K562 (cell line): ENCODE measurements around the gene C15orf61. TPM values are rescaled to one million over a fixed set of nuclear protein-coding genes. Genes with fewer than 3 reads are reported as not detected.

Experiments used
- C11orf30 ChIP-seq: fragments of 450-650 bp; IDR thresholded peaks from 2 replicates; pipeline ENCODE4 v1.6.1; 2016; ENCODE audit warnings: low read depth, mild to moderate bottlenecking
- CAMTA2 ChIP-seq: fragments of 250-450 bp; sonication (Bioruptor Pico); conservative IDR thresholded peaks from 2 replicates; pipeline ENCODE4 v1.5.1; 2022
- CHD4 ChIP-seq: fragments of 200-600 bp; sonication (generic); IDR thresholded peaks from 3 replicates; pipeline ENCODE4 v1.6.1; 2012; ENCODE audit warnings: low read depth, mild to moderate bottlenecking, mixed read lengths, low read length, inconsistent platforms; ENCODE audit not compliant: insufficient read depth, insufficient replicate concordance, poor library complexity, severe bottlenecking
- CTBP1 ChIP-seq: fragments of 450-650 bp; IDR thresholded peaks from 2 replicates; pipeline ENCODE4 v1.6.1; 2016; ENCODE audit warnings: borderline replicate concordance
- FIP1L1 ChIP-seq: fragments of 200-400 bp; formaldehyde crosslinking; IDR thresholded peaks from 2 replicates; pipeline ENCODE4 v1.6.1; 2018; ENCODE audit warnings: mild to moderate bottlenecking, low read depth, low read length; ENCODE audit not compliant: poor library complexity, severe bottlenecking
- FOXJ2 ChIP-seq: fragments of 200-800 bp; sonication (Bioruptor generic); IDR thresholded peaks from 2 replicates; pipeline ENCODE4 v1.6.1; 2016; ENCODE audit warnings: missing genetic modification characterization, missing compliant biosample characterization
- FOXJ3 ChIP-seq: sonication (generic); formaldehyde crosslinking; IDR thresholded peaks from 2 replicates; pipeline ENCODE4 v1.4.0; 2020; ENCODE audit warnings: mild to moderate bottlenecking, missing genetic modification reagents
- LARP7 ChIP-seq: fragments of 450-650 bp; IDR thresholded peaks from 2 replicates; pipeline ENCODE4 v1.6.1; 2016
- NFE2 ChIP-seq: IDR thresholded peaks from 2 replicates; pipeline ENCODE4 v1.6.1; 2014; ENCODE audit warnings: antibody characterized with exemption, low read depth
- PRMT5 ChIP-seq: sonication (generic); formaldehyde crosslinking; IDR thresholded peaks from 2 replicates; pipeline ENCODE4 v1.5.0; 2020; ENCODE audit warnings: missing genetic modification reagents
- STAT5A ChIP-seq: IDR thresholded peaks from 2 replicates; pipeline ENCODE4 v1.6.1; 2012; ENCODE audit warnings: low read length, inconsistent platforms, borderline replicate concordance
- STAT5B ChIP-seq: fragments of 250-450 bp; sonication (Bioruptor Pico); IDR thresholded peaks from 2 replicates; pipeline ENCODE4 v1.8.0; 2021; ENCODE audit warnings: mild to moderate bottlenecking, inconsistent platforms
- ZNF12 ChIP-seq: sonication (generic); formaldehyde crosslinking; IDR thresholded peaks from 2 replicates; pipeline ENCODE4 v1.4.0; 2020; ENCODE audit warnings: mild to moderate bottlenecking, missing genetic modification reagents
- ZNF134 ChIP-seq: fragments of 250-450 bp; sonication (Bioruptor Pico); conservative IDR thresholded peaks from 2 replicates; pipeline ENCODE4 v1.4.0; 2020
- ZNF76 ChIP-seq: fragments of 250-450 bp; sonication (Bioruptor Pico); IDR thresholded peaks from 2 replicates; pipeline ENCODE4 v1.4.0; 2020; ENCODE audit warnings: mild to moderate bottlenecking, moderate library complexity, borderline replicate concordance
- polyA plus RNA-seq, 8 experiments: library from polyadenylated mRNA; depleted of rRNA in 4 of 8; stranded (reverse) in 5 of 8; unstranded in 3 of 8; fragments of >200 nt; fragmentation: Nextera tagmentation in 2 of 8; fragmentation: Illumina TruSeq in 1 of 8; extraction: Ambion mirVana in 2 of 8; extraction: Trizol in 1 of 8; gene quantifications; 2 replicates each; pipeline versions ENCODE4 v1.2.1 to v1.2.3, GENCODE V29; 2011 to 2014; ENCODE audit warnings: inconsistent platforms in 1 of 8, missing spikeins in 1 of 8
- total RNA-seq, 7 experiments: library from RNA; depleted of rRNA in 6 of 7; stranded (reverse); fragments of >200 nt in 6 of 7; fragmentation: Illumina TruSeq in 2 of 7; extraction: Trizol in 2 of 7; gene quantifications; 2 replicates each; pipeline versions ENCODE4 v1.2.1 to v1.2.3, GENCODE V29; 2011 to 2021; ENCODE audit warnings: low replicate concordance in 1 of 7
- TF ChIP-seq, protein P1 (sequence below): sonication (generic); formaldehyde crosslinking; IDR thresholded peaks from 2 replicates; pipeline ENCODE4 v1.8.0; 2023; ENCODE audit warnings: mild to moderate bottlenecking, missing genetic modification reagents
- TF ChIP-seq, protein P2 (sequence below): fragments of 450-650 bp; IDR thresholded peaks from 2 replicates; pipeline ENCODE4 v1.6.1; 2018; ENCODE audit not compliant: partially characterized antibody
- TF ChIP-seq, protein P3 (sequence below): sonication (generic); formaldehyde crosslinking; IDR thresholded peaks from 2 replicates; pipeline ENCODE4 v1.8.0; 2022; ENCODE audit warnings: missing genetic modification reagents, mild to moderate bottlenecking, borderline replicate concordance
- TF ChIP-seq, protein P4 (sequence below): sonication (generic); formaldehyde crosslinking; IDR thresholded peaks from 2 replicates; pipeline ENCODE4 v1.9.0; 2022; ENCODE audit warnings: mild to moderate bottlenecking, missing genetic modification reagents

The C15orf61 gene
- total and polyA plus RNA-seq, 9 of the 15 experiments (the other 6 are each of a cell fraction or from before 2014, with no cell fraction given), result 1.6 to 10.5 (median 4.3) TPM

DNA sequence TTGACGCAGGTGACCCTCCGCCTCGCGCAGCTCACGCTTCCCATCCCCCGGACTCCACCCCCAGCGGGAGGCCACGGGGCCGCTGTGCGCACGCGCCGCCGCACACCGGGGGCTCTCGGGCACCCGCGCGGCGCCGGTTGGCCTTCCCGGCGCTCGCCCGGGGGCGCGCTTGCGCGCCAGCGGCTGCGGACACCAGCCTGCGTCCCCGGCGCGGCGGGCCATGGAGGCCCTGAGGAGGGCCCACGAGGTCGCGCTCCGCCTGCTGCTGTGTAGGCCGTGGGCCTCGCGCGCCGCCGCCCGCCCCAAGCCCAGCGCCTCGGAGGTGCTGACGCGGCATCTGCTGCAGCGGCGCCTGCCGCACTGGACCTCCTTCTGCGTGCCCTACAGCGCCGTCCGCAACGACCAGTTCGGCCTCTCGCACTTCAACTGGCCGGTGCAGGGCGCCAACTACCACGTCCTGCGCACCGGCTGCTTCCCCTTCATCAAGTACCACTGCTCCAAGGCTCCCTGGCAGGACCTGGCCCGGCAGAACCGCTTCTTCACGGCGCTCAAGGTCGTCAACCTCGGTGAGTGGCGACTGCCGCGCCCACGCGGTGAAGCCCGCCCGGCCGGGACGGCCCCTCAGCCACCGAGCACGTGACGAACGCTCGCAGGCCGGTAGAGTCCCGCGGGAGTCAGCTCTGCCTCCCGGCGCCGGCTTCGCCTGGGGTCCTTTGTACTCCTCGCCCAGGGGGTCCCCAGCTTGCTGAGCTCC is at the start of gene C15orf61 (continued):
- TF ChIP-seq, protein P1, sequence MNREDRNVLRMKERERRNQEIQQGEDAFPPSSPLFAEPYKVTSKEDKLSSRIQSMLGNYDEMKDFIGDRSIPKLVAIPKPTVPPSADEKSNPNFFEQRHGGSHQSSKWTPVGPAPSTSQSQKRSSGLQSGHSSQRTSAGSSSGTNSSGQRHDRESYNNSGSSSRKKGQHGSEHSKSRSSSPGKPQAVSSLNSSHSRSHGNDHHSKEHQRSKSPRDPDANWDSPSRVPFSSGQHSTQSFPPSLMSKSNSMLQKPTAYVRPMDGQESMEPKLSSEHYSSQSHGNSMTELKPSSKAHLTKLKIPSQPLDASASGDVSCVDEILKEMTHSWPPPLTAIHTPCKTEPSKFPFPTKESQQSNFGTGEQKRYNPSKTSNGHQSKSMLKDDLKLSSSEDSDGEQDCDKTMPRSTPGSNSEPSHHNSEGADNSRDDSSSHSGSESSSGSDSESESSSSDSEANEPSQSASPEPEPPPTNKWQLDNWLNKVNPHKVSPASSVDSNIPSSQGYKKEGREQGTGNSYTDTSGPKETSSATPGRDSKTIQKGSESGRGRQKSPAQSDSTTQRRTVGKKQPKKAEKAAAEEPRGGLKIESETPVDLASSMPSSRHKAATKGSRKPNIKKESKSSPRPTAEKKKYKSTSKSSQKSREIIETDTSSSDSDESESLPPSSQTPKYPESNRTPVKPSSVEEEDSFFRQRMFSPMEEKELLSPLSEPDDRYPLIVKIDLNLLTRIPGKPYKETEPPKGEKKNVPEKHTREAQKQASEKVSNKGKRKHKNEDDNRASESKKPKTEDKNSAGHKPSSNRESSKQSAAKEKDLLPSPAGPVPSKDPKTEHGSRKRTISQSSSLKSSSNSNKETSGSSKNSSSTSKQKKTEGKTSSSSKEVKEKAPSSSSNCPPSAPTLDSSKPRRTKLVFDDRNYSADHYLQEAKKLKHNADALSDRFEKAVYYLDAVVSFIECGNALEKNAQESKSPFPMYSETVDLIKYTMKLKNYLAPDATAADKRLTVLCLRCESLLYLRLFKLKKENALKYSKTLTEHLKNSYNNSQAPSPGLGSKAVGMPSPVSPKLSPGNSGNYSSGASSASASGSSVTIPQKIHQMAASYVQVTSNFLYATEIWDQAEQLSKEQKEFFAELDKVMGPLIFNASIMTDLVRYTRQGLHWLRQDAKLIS (CRISPR knock-in tag), result peak; percentile 98
- TF ChIP-seq ZNF12 (CRISPR knock-in tag), result peak; percentile 56; the same call in 1 of the 2 replicates
- 0 out of 2 replicates have a peak, but pooled peaks have one; percentile 54 for TF ChIP-seq ZNF76 (CRISPR knock-in tag)
- TF ChIP-seq ZNF134 (CRISPR knock-in tag), result no peak
- peak; percentile 31; the same call in 1 of the 2 replicates for TF ChIP-seq NFE2
- TF ChIP-seq PRMT5 (CRISPR knock-in tag), result 0 out of 2 replicates have a peak, but pooled peaks have one; percentile 14
- TF ChIP-seq LARP7, result 0 out of 2 replicates have a peak, but pooled peaks have one; percentile 35
- no peak for TF ChIP-seq FOXJ2 (tag)
- peak; percentile 97 for TF ChIP-seq CTBP1
- no peak for TF ChIP-seq STAT5B
- peak; percentile 86 for TF ChIP-seq C11orf30
- no peak for TF ChIP-seq CHD4
- TF ChIP-seq, protein P2, sequence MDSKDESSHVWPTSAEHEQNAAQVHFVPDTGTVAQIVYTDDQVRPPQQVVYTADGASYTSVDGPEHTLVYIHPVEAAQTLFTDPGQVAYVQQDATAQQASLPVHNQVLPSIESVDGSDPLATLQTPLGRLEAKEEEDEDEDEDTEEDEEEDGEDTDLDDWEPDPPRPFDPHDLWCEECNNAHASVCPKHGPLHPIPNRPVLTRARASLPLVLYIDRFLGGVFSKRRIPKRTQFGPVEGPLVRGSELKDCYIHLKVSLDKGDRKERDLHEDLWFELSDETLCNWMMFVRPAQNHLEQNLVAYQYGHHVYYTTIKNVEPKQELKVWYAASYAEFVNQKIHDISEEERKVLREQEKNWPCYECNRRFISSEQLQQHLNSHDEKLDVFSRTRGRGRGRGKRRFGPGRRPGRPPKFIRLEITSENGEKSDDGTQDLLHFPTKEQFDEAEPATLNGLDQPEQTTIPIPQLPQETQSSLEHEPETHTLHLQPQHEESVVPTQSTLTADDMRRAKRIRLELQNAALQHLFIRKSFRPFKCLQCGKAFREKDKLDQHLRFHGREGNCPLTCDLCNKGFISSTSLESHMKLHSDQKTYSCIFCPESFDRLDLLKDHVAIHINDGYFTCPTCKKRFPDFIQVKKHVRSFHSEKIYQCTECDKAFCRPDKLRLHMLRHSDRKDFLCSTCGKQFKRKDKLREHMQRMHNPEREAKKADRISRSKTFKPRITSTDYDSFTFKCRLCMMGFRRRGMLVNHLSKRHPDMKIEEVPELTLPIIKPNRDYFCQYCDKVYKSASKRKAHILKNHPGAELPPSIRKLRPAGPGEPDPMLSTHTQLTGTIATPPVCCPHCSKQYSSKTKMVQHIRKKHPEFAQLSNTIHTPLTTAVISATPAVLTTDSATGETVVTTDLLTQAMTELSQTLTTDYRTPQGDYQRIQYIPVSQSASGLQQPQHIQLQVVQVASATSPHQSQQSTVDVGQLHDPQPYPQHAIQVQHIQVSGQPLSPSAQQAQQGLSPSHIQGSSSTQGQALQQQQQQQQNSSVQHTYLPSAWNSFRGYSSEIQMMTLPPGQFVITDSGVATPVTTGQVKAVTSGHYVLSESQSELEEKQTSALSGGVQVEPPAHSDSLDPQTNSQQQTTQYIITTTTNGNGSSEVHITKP, result no peak
- TF ChIP-seq FOXJ3 (CRISPR knock-in tag), result no peak
- TF ChIP-seq CAMTA2 (CRISPR knock-in tag), result 0 out of 2 replicates have a peak, but pooled peaks have one; percentile 11
- TF ChIP-seq, protein P3, sequence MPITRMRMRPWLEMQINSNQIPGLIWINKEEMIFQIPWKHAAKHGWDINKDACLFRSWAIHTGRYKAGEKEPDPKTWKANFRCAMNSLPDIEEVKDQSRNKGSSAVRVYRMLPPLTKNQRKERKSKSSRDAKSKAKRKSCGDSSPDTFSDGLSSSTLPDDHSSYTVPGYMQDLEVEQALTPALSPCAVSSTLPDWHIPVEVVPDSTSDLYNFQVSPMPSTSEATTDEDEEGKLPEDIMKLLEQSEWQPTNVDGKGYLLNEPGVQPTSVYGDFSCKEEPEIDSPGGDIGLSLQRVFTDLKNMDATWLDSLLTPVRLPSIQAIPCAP (CRISPR knock-in tag), result peak; percentile 88; the same call in 1 of the 2 replicates
- peak; percentile 68 for TF ChIP-seq FIP1L1
- TF ChIP-seq, protein P4, sequence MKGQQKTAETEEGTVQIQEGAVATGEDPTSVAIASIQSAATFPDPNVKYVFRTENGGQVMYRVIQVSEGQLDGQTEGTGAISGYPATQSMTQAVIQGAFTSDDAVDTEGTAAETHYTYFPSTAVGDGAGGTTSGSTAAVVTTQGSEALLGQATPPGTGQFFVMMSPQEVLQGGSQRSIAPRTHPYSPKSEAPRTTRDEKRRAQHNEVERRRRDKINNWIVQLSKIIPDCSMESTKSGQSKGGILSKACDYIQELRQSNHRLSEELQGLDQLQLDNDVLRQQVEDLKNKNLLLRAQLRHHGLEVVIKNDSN, result peak; percentile 96
- no peak for TF ChIP-seq STAT5A
